NB4 (cell line): ENCODE data around the gene CLIP4.
"Not testable (repeated sequence)": the region's sequence is repeated elsewhere in the genome, so short reads cannot be mapped to it uniquely, and the experiment has no call there.

Source experiments
- DNase-seq: peaks from one replicate; pipeline ENCODE4 v3.0.0; 2010; ENCODE audit warnings: low read depth
- H3K4me3 ChIP-seq: one replicate; pipeline ENCODE4 v1.5.1; 2011; ENCODE audit warnings: mild to moderate bottlenecking, low read depth, low read length, moderate library complexity
- MAX ChIP-seq: IDR thresholded peaks from 2 replicates; pipeline ENCODE4 v1.6.1; 2011; ENCODE audit warnings: low read depth, low read length
- MYC ChIP-seq: IDR thresholded peaks from 2 replicates; pipeline ENCODE4 v1.6.1; 2011; ENCODE audit warnings: low read depth, low read length
- POLR2A ChIP-seq: IDR thresholded peaks from 2 replicates; pipeline ENCODE4 v1.6.1; 2011; ENCODE audit warnings: mild to moderate bottlenecking; ENCODE audit not compliant: insufficient read length; ENCODE audit errors: extremely low read depth
- TF ChIP-seq, protein P1 (sequence below): IDR thresholded peaks from one replicate; pipeline ENCODE4 v1.5.1; 2012; ENCODE audit warnings: low read depth, low read length

The CLIP4 gene

DNA sequence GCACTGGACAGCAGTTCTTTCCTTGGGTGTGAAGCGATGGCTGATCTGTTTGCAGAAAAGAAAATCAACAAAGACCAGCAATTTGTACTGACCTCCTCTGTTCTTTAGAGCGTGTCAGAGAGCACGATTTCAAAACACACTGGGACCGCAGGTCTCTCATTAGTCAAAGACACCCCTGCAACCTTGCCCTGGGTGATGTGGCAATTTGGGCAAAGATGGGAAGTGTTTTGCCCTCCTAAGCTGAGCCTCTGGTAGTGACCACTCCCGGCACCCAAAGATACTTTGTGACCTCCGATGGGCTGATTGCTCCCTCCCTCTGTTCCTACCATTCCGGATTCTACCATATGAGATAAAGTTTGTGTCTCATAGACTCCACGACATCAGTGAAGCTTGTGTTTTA, 18.2 kb upstream of the CLIP4 start:
- DNase-seq: no peak
- no peak for TF ChIP-seq MAX
- no peak overlapping the region for H3K4me3 ChIP-seq

GRCh38 chr2:29097569-29097968, 17.6 kb upstream of the CLIP4 start:
- TF ChIP-seq POLR2A: no peak
- DNase-seq: no peak
- H3K4me3 ChIP-seq: no peak overlapping the region

- no peak overlapping the region for H3K4me3 ChIP-seq
- TF ChIP-seq MYC (no peak), MAX (no peak), POLR2A (no peak)
- TF ChIP-seq, protein P1, sequence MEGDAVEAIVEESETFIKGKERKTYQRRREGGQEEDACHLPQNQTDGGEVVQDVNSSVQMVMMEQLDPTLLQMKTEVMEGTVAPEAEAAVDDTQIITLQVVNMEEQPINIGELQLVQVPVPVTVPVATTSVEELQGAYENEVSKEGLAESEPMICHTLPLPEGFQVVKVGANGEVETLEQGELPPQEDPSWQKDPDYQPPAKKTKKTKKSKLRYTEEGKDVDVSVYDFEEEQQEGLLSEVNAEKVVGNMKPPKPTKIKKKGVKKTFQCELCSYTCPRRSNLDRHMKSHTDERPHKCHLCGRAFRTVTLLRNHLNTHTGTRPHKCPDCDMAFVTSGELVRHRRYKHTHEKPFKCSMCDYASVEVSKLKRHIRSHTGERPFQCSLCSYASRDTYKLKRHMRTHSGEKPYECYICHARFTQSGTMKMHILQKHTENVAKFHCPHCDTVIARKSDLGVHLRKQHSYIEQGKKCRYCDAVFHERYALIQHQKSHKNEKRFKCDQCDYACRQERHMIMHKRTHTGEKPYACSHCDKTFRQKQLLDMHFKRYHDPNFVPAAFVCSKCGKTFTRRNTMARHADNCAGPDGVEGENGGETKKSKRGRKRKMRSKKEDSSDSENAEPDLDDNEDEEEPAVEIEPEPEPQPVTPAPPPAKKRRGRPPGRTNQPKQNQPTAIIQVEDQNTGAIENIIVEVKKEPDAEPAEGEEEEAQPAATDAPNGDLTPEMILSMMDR: no peak
- no peak for DNase-seq
Observed at GRCh38 chr2:29100564-29100963, 14.7 kb upstream of the CLIP4 start.

DNA sequence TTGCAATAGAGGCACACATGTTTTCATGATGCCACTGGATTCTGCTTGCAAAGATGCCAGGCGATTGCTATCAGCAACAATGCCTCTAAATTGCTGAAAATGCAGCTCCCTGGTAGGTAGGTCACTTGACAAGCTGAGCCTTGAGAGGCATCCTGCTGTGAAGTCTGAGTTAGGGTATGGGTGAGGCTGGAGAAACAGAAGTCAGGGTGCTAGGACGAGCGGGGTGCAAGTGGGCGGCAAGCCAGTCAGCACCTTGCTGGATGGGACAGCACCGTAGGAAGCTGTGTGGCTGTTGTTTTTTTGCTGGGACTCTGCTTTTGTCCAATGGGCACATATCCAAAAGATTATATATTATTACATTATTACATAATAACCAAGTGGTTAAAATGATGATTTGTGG, 10.5 kb upstream of the CLIP4 start:
- TF ChIP-seq, protein P1: no peak
- TF ChIP-seq MAX: no peak
- TF ChIP-seq MYC: no peak
- TF ChIP-seq POLR2A: no peak
- no peak for DNase-seq
- no peak overlapping the region for H3K4me3 ChIP-seq

DNA sequence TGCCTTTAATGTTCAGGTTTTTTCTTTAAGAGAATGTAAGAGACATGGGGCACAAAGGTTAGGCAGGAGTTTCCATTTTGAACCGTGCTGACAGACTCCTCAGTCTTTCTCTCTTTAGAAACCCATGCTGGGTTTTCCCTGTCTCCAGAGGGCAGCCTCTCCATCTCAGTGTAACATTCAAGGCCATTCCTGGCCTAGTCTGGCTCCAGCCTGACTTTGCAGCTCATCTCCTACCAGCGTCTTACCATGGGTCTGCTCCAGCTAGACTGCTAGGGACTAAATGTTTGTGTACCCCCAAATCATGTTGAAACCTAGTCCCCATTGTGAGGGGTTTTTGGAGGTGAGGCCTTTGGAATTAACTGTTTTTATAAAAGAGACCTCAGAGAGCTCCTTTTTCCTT, 9.8 kb upstream of the CLIP4 start:
- no peak for DNase-seq
- TF ChIP-seq, protein P1: no peak
- H3K4me3 ChIP-seq: no peak overlapping the region

DNA sequence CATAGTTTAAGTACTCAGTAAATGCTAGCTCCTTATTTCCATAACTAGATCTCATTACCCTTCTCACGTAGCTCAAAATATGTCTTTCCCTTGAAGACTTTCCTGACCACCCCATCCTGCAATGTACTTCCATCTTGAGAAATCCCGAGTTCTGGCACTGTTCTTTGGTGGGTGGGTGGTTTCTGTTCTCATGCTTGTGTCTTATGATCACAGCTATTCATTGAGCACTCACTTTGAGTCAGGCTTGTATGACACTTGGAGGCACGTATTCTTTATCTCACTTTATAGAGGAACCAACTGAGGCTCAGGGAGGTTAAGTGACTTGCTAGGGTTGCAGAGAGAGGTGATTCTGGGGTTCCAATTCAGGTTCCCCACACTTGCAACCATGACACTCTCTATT, 9.0 kb upstream of the CLIP4 start:
- TF ChIP-seq POLR2A: no peak
- TF ChIP-seq MYC: no peak
- TF ChIP-seq, protein P1: no peak
- no peak for TF ChIP-seq MAX
- no peak overlapping the region for H3K4me3 ChIP-seq
- DNase-seq: no peak

DNA sequence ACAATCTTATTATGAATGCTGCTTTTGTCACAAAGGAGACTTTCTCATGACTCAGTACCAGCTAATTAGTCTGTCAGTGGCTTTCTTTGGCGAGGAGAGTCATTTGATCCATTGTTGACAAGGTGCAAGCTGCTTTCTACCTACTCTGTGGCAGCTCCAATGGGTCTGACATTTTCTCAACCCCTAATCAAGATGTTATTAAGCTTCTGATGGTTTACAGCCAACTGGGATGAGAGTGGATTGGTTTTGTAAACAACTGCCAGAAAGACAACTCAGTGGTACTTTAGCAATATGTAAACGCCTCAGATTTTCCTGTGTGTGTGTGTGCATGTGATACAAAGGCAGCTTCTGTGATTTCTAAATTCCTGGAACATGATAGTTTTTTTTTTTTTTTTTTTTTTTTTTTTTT, 8.2 kb upstream of the CLIP4 start:
- TF ChIP-seq MAX: no peak
- no peak for TF ChIP-seq MYC
- TF ChIP-seq, protein P1: no peak
- TF ChIP-seq POLR2A: no peak
- DNase-seq: no peak
- no peak overlapping the region for H3K4me3 ChIP-seq

- DNase-seq, H3K4me3 ChIP-seq: not testable (repeated sequence)
Observed at GRCh38 chr2:29107547-29107946, 7.7 kb upstream of the CLIP4 start.
